ENCODE measurements around the gene SRP19. TPM values are rescaled to one million over a fixed set of nuclear protein-coding genes. Genes with fewer than 3 reads are reported as not detected.

Gene SRP19
- total and polyA plus RNA-seq, 9 of the 15 experiments (the other 6 are each of a cell fraction or from before 2014, with no cell fraction given), result 52.3 to 357 (median 146) TPM

DNA sequence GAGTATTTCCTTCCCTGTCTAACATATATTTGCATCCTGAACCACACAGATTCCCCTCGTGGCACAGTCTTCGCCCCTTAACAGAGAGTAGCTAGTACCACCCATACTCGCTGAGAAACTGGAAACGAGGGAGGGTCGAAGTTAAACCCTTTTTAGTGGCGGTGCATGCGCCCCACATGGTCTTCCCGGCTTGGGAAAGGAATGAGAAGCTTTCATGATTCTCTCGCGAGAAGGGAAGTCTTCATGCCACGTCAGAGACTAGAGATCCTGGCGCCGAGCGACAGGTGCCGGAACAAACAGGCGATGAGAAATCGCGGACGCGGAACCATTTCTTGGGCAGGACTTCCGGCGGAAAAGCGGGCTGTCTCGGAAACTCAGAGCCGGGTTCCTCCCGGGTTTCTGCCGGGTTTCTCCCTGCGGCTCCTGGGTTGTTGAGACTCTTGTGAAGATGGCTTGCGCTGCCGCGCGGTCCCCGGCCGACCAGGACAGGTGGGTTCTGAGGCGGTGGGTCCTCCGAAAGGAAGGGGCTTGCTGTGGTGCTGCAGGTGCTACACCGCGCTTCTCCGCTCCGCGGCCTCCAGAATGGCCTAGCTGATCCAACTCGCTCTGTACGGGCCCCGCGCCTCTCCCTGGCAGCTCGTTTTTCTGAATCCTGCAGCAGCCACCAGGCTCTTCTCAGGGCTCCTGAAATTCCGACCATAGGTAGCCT is at the start of gene SRP19 (continued):
- TF ChIP-seq, protein P1, sequence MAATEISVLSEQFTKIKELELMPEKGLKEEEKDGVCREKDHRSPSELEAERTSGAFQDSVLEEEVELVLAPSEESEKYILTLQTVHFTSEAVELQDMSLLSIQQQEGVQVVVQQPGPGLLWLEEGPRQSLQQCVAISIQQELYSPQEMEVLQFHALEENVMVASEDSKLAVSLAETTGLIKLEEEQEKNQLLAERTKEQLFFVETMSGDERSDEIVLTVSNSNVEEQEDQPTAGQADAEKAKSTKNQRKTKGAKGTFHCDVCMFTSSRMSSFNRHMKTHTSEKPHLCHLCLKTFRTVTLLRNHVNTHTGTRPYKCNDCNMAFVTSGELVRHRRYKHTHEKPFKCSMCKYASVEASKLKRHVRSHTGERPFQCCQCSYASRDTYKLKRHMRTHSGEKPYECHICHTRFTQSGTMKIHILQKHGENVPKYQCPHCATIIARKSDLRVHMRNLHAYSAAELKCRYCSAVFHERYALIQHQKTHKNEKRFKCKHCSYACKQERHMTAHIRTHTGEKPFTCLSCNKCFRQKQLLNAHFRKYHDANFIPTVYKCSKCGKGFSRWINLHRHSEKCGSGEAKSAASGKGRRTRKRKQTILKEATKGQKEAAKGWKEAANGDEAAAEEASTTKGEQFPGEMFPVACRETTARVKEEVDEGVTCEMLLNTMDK (IDR thresholded peaks at IDR 0.05; ENCODE audit: borderline replicate concordance, insufficient read depth, low read depth, low read length, poor library complexity, severe bottlenecking), result no peak
- TF ChIP-seq, protein P2, sequence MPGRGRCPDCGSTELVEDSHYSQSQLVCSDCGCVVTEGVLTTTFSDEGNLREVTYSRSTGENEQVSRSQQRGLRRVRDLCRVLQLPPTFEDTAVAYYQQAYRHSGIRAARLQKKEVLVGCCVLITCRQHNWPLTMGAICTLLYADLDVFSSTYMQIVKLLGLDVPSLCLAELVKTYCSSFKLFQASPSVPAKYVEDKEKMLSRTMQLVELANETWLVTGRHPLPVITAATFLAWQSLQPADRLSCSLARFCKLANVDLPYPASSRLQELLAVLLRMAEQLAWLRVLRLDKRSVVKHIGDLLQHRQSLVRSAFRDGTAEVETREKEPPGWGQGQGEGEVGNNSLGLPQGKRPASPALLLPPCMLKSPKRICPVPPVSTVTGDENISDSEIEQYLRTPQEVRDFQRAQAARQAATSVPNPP (IDR thresholded peaks at IDR 0.05; ENCODE audit: borderline replicate concordance, insufficient read depth, insufficient read length), result no peak
- TF ChIP-seq ZNF134 (CRISPR knock-in tag; conservative IDR thresholded peaks at IDR 0.05) (peak; percentile 32; the same call in 1 of the 2 replicates), ELF2 (CRISPR knock-in tag; IDR thresholded peaks at IDR 0.05) (peak; percentile 60; the same call in 1 of the 2 replicates), ZKSCAN3 (CRISPR knock-in tag; IDR thresholded peaks at IDR 0.05) (no peak), ZNF324 (CRISPR knock-in tag; IDR thresholded peaks at IDR 0.05) (0 out of 2 replicates have a peak, but pooled peaks have one; percentile 25), CREB1 (IDR thresholded peaks at IDR 0.05) (peak; percentile 86), CREB1 (CRISPR knock-in tag; IDR thresholded peaks at IDR 0.05) (peak; percentile 89), LCOR (CRISPR knock-in tag; IDR thresholded peaks at IDR 0.05) (peak; percentile 98)
- TF ChIP-seq, protein P3, sequence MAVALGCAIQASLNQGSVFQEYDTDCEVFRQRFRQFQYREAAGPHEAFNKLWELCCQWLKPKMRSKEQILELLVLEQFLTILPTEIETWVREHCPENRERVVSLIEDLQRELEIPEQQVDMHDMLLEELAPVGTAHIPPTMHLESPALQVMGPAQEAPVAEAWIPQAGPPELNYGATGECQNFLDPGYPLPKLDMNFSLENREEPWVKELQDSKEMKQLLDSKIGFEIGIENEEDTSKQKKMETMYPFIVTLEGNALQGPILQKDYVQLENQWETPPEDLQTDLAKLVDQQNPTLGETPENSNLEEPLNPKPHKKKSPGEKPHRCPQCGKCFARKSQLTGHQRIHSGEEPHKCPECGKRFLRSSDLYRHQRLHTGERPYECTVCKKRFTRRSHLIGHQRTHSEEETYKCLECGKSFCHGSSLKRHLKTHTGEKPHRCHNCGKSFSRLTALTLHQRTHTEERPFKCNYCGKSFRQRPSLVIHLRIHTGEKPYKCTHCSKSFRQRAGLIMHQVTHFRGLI (CRISPR knock-in tag; IDR thresholded peaks at IDR 0.05), result no peak
- TF ChIP-seq, protein P4, sequence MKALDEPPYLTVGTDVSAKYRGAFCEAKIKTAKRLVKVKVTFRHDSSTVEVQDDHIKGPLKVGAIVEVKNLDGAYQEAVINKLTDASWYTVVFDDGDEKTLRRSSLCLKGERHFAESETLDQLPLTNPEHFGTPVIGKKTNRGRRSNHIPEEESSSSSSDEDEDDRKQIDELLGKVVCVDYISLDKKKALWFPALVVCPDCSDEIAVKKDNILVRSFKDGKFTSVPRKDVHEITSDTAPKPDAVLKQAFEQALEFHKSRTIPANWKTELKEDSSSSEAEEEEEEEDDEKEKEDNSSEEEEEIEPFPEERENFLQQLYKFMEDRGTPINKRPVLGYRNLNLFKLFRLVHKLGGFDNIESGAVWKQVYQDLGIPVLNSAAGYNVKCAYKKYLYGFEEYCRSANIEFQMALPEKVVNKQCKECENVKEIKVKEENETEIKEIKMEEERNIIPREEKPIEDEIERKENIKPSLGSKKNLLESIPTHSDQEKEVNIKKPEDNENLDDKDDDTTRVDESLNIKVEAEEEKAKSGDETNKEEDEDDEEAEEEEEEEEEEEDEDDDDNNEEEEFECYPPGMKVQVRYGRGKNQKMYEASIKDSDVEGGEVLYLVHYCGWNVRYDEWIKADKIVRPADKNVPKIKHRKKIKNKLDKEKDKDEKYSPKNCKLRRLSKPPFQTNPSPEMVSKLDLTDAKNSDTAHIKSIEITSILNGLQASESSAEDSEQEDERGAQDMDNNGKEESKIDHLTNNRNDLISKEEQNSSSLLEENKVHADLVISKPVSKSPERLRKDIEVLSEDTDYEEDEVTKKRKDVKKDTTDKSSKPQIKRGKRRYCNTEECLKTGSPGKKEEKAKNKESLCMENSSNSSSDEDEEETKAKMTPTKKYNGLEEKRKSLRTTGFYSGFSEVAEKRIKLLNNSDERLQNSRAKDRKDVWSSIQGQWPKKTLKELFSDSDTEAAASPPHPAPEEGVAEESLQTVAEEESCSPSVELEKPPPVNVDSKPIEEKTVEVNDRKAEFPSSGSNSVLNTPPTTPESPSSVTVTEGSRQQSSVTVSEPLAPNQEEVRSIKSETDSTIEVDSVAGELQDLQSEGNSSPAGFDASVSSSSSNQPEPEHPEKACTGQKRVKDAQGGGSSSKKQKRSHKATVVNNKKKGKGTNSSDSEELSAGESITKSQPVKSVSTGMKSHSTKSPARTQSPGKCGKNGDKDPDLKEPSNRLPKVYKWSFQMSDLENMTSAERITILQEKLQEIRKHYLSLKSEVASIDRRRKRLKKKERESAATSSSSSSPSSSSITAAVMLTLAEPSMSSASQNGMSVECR (CRISPR knock-in tag; IDR thresholded peaks at IDR 0.05), result peak; percentile 87
- TF ChIP-seq, protein P5, sequence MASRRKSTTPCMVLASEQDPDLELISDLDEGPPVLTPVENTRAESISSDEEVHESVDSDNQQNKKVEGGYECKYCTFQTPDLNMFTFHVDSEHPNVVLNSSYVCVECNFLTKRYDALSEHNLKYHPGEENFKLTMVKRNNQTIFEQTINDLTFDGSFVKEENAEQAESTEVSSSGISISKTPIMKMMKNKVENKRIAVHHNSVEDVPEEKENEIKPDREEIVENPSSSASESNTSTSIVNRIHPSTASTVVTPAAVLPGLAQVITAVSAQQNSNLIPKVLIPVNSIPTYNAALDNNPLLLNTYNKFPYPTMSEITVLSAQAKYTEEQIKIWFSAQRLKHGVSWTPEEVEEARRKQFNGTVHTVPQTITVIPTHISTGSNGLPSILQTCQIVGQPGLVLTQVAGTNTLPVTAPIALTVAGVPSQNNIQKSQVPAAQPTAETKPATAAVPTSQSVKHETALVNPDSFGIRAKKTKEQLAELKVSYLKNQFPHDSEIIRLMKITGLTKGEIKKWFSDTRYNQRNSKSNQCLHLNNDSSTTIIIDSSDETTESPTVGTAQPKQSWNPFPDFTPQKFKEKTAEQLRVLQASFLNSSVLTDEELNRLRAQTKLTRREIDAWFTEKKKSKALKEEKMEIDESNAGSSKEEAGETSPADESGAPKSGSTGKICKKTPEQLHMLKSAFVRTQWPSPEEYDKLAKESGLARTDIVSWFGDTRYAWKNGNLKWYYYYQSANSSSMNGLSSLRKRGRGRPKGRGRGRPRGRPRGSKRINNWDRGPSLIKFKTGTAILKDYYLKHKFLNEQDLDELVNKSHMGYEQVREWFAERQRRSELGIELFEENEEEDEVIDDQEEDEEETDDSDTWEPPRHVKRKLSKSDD (conservative IDR thresholded peaks at IDR 0.05; ENCODE audit: low read length), result 0 out of 2 replicates have a peak, but pooled peaks have one; percentile 28
